ENCODE data around the gene MYO5B.

MYO5B gene

GRCh38 chr18:50171406-50171805 is 23.5 kb downstream of the MYO5B start:
- no peak for TF ChIP-seq ZFX (IDR thresholded peaks at IDR 0.05; ENCODE audit: borderline replicate concordance)
- no peak for TF ChIP-seq CTCF (IDR thresholded peaks at IDR 0.05)
- no peak overlapping the region for H3K27ac ChIP-seq

DNA sequence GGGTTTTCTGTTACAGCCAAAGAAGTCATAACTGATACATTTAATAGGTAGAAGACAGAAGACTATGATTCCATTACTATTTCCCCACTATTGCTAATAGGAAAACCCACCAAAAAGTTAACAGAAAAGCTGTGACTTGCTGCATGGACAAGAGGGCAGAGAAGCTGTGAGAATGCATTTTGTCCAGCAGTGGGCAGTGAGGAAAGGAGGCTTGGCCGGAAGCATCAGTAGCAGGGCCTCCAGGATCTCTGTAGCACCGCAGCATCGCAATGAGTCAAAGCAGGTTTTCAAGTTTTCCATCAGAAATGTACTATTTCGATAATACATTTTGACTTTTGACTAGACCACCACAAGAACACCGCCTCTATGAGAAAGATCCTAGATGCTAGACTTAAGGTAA is 24.9 kb downstream of the MYO5B start:
- TF ChIP-seq ZFX (IDR thresholded peaks at IDR 0.05; ENCODE audit: borderline replicate concordance): no peak
- TF ChIP-seq CTCF (IDR thresholded peaks at IDR 0.05): no peak
- H3K27ac ChIP-seq: no peak overlapping the region

DNA sequence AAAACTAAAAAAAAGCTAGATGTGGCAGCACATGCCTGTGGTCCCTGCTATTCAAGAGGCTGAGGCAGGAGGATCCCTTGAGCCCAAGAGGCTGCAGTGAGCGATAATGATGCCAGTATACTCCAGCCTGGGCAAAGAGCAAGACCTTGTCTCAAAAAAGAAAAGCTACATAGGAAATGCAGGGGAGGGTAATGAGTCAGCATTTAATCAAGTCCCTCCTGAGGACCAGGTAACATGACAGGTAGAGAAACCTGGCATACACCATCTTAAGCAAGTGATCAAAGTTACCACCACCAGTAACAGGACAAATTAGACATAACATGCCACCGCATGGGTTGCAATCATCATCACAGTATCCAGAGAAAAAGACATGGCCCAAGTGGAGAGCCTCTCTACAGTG is 25.8 kb downstream of the MYO5B start:
- no peak overlapping the region for H3K27ac ChIP-seq

DNA sequence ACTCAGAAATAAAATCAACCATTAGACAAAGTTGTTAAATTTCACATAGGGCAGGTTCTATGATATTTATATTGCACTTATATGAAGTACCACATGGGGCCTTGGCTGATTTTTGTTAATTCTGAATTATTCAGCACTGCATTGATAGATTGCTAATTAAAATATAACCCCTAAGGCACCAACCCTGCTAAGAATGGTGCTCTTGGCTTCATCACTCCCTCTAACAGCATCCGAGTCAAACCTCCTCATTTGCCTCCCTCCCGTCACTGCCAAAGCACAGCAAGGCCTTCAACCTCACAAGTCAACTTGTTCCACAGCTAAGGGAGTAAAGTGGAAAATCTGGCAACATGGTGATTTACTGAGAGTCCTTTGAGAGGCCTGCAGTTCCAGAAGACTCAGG is 27.0 kb downstream of the MYO5B start:
- H3K27ac ChIP-seq: no peak overlapping the region
- TF ChIP-seq ZFX (IDR thresholded peaks at IDR 0.05; ENCODE audit: borderline replicate concordance) (no peak), CTCF (IDR thresholded peaks at IDR 0.05) (no peak)

More for the DNA sequence above, 25.8 kb downstream of the MYO5B start:
- no peak for TF ChIP-seq ZFX (IDR thresholded peaks at IDR 0.05; ENCODE audit: borderline replicate concordance)

DNA sequence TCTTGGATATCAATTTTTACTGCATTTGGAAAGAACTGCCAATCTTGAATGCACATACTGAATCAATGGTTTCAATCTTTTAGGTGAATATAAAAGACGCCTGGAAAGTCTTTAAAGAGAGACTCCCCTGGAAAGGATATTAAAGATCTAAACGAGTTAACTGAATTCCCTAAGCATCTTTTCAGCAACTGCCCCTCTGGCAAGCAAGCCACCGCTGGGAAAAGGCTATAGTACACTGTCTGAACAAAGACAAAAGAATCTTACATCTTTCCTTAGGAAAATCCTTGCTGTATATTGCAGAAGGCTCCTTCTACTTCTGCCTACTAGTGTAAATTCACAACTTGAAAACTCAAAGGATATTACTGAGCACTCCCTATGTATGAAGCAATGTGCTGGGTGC is 28.0 kb downstream of the MYO5B start:
- no peak overlapping the region for H3K27ac ChIP-seq
- TF ChIP-seq CTCF (IDR thresholded peaks at IDR 0.05) (no peak), ZFX (IDR thresholded peaks at IDR 0.05; ENCODE audit: borderline replicate concordance) (no peak)

DNA sequence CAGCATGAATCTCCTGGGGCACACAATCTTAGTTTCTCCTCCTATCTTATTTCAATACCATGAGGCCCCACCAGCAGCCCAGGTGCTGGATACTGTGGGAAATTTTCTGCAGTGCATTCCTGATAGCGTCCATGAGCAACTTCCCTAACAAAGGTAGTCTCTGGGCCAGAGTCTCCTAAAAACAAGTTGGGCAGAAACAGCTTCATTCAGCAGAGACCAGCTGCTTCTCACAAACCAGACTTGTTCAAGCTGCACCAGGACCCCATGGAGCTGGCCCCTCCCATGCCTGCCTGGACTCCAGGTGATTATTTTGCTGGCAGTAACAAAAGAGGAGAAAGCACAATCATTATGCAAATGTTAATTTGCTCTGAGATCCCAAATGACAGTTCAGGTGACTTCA is 31.4 kb downstream of the MYO5B start:
- TF ChIP-seq CTCF (IDR thresholded peaks at IDR 0.05) (no peak), ZFX (IDR thresholded peaks at IDR 0.05; ENCODE audit: borderline replicate concordance) (no peak)
- no peak overlapping the region for H3K27ac ChIP-seq

DNA sequence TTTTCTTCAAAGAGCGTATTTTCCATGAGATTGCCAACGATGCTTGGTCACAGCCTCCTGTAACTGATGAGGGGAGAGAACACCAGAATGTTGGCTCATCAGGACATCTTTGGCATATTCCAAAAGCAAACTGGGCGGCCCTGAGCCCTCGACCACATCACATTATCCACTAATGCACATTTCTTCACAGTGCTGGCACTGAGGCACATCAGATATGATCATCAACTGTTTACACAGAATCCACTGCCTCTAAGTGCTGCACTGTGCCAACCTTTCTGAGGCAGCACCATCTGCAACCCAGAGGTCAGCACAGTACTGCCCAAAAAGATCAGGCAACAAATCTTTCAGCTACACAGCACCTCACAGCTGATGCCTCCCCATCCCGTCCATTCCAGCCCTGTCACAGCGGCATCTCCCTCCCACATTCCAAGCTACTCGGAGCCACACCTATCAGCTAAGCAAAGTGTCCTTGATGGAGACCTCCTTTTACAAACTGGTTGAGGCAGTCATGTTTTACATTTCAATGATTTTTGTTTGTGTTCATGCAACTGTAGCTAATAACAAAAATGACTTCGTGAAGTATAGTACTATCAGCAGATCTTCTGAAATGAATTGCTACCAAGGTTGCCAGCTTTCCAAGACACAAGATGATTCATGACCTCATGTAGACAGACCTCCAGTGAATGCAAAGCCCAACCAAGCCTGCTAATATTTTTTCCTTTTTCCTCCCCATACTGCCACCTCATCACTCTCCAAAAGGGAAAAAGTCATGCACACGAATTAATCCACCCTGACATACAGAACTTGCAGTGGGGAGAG is 32.3 kb downstream of the MYO5B start:
- TF ChIP-seq ZFX (IDR thresholded peaks at IDR 0.05; ENCODE audit: borderline replicate concordance): no peak
- no peak for TF ChIP-seq CTCF (IDR thresholded peaks at IDR 0.05)
- H3K27ac ChIP-seq: no peak overlapping the region

Data from 22Rv1 (cell line).